Measurements from ENCODE around the gene SLC6A5. TPM values are rescaled to one million over a fixed set of nuclear protein-coding genes. Genes with fewer than 3 reads are reported as not detected.

Gene SLC6A5
- total and polyA plus RNA-seq, 10 of the 15 experiments (the other 5 are each of a cell fraction or from before 2014, with no cell fraction given), result 0.01 TPM; not detected in 9

DNA sequence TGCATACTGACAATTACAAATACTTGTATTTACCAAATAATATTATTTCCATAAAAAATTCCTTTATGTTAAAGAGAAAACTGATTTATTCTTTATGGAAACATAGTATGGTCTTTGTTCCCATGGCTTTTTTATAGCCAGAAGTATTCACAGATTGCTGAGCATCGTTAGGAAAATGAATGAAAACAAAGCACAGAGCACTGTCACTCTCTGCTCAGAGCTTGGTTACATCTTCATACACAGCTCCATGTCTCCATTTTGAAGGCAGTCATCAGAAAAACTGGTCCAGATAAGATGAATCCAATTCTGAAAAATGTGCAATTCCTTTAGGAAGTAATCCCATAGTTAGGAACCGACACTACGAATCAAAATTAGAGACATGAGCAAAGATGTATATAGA, 9.0 kb upstream of the SLC6A5 start:
- FAIRE-seq (no peak), DNase-seq (ENCODE audit: low read depth, low spot score) (no peak), ATAC-seq (no peak)
- H3K9ac ChIP-seq (ENCODE audit: control insufficient read depth, insufficient read depth, low read length), result no peak overlapping the region
- 21% methylated on average over 3 of the region's 3 CpGs for WGBS (ENCODE audit: insufficient coverage, insufficient replicate concordance, low lambda C conversion rate, missing lambda C conversion rate)
- peaks cover 0 to 3% of the 10 kb centered on the region in 2 experiments; a peak in 1 of 4 replicates for H3K27me3 ChIP-seq (replicated peaks in 1 of 2; ENCODE audit: control insufficient read depth in 2 of 2, insufficient read depth in 2 of 2, low read length in 1 of 2)
- H3K4me1 ChIP-seq (ENCODE audit: control insufficient read depth, insufficient read depth, low read length), result no peaks in the 10 kb centered on the region
- H2AFZ ChIP-seq (ENCODE audit: control insufficient read depth, low read depth, low read length), result no peak overlapping the region
- ChIA-PET POLR2A (no interaction called here), CTCF (interaction anchor here (0.9 kb wide), 1 partner anchor 194 kb away, joined by 3 read pairs; no protein-coding TSS in a partner anchor), SMC1A (ENCODE audit: uncharacterized antibody, unreplicated experiment) (no interaction called here), RAD21 (ENCODE audit: unreplicated experiment) (no interaction called here)
- no peak overlapping the region for H3K27ac ChIP-seq (ENCODE audit: control insufficient read depth, insufficient read depth)
- H3K9me3 ChIP-seq (replicated peaks; ENCODE audit: control insufficient read depth, insufficient read depth, low read length), result no peaks in the 10 kb centered on the region
- H4K20me1 ChIP-seq (ENCODE audit: control insufficient read depth, insufficient read depth), result no peaks in the 10 kb centered on the region
- TF ChIP-seq ASH2L (IDR thresholded peaks at IDR 0.05; ENCODE audit: borderline replicate concordance, low read depth), result no peak
- TF ChIP-seq, protein P1, sequence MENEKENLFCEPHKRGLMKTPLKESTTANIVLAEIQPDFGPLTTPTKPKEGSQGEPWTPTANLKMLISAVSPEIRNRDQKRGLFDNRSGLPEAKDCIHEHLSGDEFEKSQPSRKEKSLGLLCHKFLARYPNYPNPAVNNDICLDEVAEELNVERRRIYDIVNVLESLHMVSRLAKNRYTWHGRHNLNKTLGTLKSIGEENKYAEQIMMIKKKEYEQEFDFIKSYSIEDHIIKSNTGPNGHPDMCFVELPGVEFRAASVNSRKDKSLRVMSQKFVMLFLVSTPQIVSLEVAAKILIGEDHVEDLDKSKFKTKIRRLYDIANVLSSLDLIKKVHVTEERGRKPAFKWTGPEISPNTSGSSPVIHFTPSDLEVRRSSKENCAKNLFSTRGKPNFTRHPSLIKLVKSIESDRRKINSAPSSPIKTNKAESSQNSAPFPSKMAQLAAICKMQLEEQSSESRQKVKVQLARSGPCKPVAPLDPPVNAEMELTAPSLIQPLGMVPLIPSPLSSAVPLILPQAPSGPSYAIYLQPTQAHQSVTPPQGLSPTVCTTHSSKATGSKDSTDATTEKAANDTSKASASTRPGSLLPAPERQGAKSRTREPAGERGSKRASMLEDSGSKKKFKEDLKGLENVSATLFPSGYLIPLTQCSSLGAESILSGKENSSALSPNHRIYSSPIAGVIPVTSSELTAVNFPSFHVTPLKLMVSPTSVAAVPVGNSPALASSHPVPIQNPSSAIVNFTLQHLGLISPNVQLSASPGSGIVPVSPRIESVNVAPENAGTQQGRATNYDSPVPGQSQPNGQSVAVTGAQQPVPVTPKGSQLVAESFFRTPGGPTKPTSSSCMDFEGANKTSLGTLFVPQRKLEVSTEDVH (IDR thresholded peaks at IDR 0.05; ENCODE audit: low read depth, partially characterized antibody), result no peak
- TF ChIP-seq SMAD5 (IDR thresholded peaks at IDR 0.05; ENCODE audit: low read depth), result no peak
- TF ChIP-seq ATF7 (IDR thresholded peaks at IDR 0.05; ENCODE audit: low read depth), result no peak
- no peak for TF ChIP-seq CBFB (IDR thresholded peaks at IDR 0.05; ENCODE audit: low read depth)
- TF ChIP-seq, protein P2, sequence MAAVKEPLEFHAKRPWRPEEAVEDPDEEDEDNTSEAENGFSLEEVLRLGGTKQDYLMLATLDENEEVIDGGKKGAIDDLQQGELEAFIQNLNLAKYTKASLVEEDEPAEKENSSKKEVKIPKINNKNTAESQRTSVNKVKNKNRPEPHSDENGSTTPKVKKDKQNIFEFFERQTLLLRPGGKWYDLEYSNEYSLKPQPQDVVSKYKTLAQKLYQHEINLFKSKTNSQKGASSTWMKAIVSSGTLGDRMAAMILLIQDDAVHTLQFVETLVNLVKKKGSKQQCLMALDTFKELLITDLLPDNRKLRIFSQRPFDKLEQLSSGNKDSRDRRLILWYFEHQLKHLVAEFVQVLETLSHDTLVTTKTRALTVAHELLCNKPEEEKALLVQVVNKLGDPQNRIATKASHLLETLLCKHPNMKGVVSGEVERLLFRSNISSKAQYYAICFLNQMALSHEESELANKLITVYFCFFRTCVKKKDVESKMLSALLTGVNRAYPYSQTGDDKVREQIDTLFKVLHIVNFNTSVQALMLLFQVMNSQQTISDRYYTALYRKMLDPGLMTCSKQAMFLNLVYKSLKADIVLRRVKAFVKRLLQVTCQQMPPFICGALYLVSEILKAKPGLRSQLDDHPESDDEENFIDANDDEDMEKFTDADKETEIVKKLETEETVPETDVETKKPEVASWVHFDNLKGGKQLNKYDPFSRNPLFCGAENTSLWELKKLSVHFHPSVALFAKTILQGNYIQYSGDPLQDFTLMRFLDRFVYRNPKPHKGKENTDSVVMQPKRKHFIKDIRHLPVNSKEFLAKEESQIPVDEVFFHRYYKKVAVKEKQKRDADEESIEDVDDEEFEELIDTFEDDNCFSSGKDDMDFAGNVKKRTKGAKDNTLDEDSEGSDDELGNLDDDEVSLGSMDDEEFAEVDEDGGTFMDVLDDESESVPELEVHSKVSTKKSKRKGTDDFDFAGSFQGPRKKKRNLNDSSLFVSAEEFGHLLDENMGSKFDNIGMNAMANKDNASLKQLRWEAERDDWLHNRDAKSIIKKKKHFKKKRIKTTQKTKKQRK (IDR thresholded peaks at IDR 0.05; ENCODE audit: low read depth, low read length), result no peak
- TF ChIP-seq, protein P3, sequence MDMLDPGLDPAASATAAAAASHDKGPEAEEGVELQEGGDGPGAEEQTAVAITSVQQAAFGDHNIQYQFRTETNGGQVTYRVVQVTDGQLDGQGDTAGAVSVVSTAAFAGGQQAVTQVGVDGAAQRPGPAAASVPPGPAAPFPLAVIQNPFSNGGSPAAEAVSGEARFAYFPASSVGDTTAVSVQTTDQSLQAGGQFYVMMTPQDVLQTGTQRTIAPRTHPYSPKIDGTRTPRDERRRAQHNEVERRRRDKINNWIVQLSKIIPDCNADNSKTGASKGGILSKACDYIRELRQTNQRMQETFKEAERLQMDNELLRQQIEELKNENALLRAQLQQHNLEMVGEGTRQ (IDR thresholded peaks at IDR 0.05; ENCODE audit: borderline replicate concordance, low read depth, low read length), result no peak
- TF ChIP-seq HDGF (IDR thresholded peaks at IDR 0.05), result no peak
- no peak for TF ChIP-seq SIX5 (IDR thresholded peaks at IDR 0.05; ENCODE audit: low read depth, low read length, severe bottlenecking)
- TF ChIP-seq, protein P4, sequence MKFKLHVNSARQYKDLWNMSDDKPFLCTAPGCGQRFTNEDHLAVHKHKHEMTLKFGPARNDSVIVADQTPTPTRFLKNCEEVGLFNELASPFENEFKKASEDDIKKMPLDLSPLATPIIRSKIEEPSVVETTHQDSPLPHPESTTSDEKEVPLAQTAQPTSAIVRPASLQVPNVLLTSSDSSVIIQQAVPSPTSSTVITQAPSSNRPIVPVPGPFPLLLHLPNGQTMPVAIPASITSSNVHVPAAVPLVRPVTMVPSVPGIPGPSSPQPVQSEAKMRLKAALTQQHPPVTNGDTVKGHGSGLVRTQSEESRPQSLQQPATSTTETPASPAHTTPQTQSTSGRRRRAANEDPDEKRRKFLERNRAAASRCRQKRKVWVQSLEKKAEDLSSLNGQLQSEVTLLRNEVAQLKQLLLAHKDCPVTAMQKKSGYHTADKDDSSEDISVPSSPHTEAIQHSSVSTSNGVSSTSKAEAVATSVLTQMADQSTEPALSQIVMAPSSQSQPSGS (IDR thresholded peaks at IDR 0.05; ENCODE audit: low read length), result no peak
- TF ChIP-seq, protein P5, sequence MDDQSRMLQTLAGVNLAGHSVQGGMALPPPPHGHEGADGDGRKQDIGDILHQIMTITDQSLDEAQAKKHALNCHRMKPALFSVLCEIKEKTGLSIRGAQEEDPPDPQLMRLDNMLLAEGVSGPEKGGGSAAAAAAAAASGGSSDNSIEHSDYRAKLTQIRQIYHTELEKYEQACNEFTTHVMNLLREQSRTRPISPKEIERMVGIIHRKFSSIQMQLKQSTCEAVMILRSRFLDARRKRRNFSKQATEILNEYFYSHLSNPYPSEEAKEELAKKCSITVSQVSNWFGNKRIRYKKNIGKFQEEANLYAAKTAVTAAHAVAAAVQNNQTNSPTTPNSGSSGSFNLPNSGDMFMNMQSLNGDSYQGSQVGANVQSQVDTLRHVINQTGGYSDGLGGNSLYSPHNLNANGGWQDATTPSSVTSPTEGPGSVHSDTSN (IDR thresholded peaks at IDR 0.05; ENCODE audit: insufficient replicate concordance, low read depth, low read length), result no peak
- intact Hi-C loops (cut with micrococcal nuclease; ENCODE audit: unreplicated experiment) (no loop called here), in situ Hi-C loops (cut with MboI) (no loop called here)
- no peaks in the 10 kb centered on the region for H3K79me2 ChIP-seq (ENCODE audit: control insufficient read depth, insufficient read depth, low read length)
- no peak overlapping the region for H3K4me3 ChIP-seq
- no peak overlapping the region for H3K4me2 ChIP-seq (ENCODE audit: control insufficient read depth, insufficient read depth)
- BruUV-seq (replicated peaks), result no TSS peak
- H3K36me3 ChIP-seq (ENCODE audit: control insufficient read depth in 2 of 2, insufficient read depth in 2 of 2, low read length in 1 of 2), result no peaks in the 10 kb centered on the region

Measured in GM12878 (cell line).